Measurements from ENCODE around the gene MAP7D2.

Gene MAP7D2

GRCh38 chrX:20112022-20112774, 4.5 kb downstream of the MAP7D2 start:
- no peak for DNase-seq

GRCh38 chrX:20111271-20111670, 5.4 kb downstream of the MAP7D2 start:
- DNase-seq, result no peak

- no peak for DNase-seq
Measured at GRCh38 chrX:20101934-20102581, 14.6 kb downstream of the MAP7D2 start.

GRCh38 chrX:20091499-20091898, 25.2 kb downstream of the MAP7D2 start:
- DNase-seq, result no peak

GRCh38 chrX:20089845-20090244, 26.9 kb downstream of the MAP7D2 start:
- no peak for DNase-seq

GRCh38 chrX:20080277-20080676, 36.4 kb downstream of the MAP7D2 start:
- no peak for DNase-seq

- no peak for DNase-seq
Measured at GRCh38 chrX:20071511-20072079, 45.1 kb downstream of the MAP7D2 start.

GRCh38 chrX:20067709-20068561, 48.8 kb downstream of the MAP7D2 start:
- DNase-seq, result peak; percentile 74

- DNase-seq, result no peak
Measured at GRCh38 chrX:20066968-20067708, 49.6 kb downstream of the MAP7D2 start.

- DNase-seq, result no peak
Measured at GRCh38 chrX:20063716-20064351, 52.9 kb downstream of the MAP7D2 start.

GRCh38 chrX:20063153-20063552, 53.6 kb downstream of the MAP7D2 start:
- no peak for DNase-seq

GRCh38 chrX:20061855-20062254, 54.9 kb downstream of the MAP7D2 start:
- DNase-seq, result no peak

GRCh38 chrX:20060961-20061748, 55.6 kb downstream of the MAP7D2 start:
- no peak for DNase-seq

- no peak for DNase-seq
Measured at GRCh38 chrX:20059467-20060128, 57.1 kb downstream of the MAP7D2 start.

- no peak for DNase-seq
Measured at GRCh38 chrX:20057479-20057878, 59.2 kb downstream of the MAP7D2 start.

- no peak for DNase-seq
Measured at GRCh38 chrX:20056704-20057103, 60.0 kb downstream of the MAP7D2 start.

GRCh38 chrX:20053537-20053936, 63.2 kb downstream of the MAP7D2 start:
- DNase-seq, result no peak

GRCh38 chrX:20046864-20047263, 69.8 kb downstream of the MAP7D2 start:
- DNase-seq, result no peak

GRCh38 chrX:20046223-20046622, 70.5 kb downstream of the MAP7D2 start:
- no peak for DNase-seq

GRCh38 chrX:20042221-20042620, 74.5 kb downstream of the MAP7D2 start:
- DNase-seq, result no peak

GRCh38 chrX:20038966-20039365, 77.7 kb downstream of the MAP7D2 start:
- DNase-seq, result no peak

Measured in left hindlimb (tissue), 1 donor.